ENCODE measurements around the gene DOCK8.

DOCK8 gene

GRCh38 chr9:419571-420171 is 205.0 kb downstream of the DOCK8 start:
- no peak for DNase-seq (ENCODE audit: low read depth)
- no peak overlapping the region for H3K4me3 ChIP-seq (ENCODE audit: control insufficient read depth, low read depth, low read length)
- no peak for TF ChIP-seq CTCF (IDR thresholded peaks at IDR 0.05; ENCODE audit: control insufficient read depth, insufficient read depth, low read depth, low read length, missing control alignments)

GRCh38 chr9:421896-422295 is 207.2 kb downstream of the DOCK8 start:
- DNase-seq (ENCODE audit: low read depth), result no peak
- no peak for TF ChIP-seq CTCF (IDR thresholded peaks at IDR 0.05; ENCODE audit: control insufficient read depth, insufficient read depth, low read depth, low read length, missing control alignments)
- no peak overlapping the region for H3K4me3 ChIP-seq (ENCODE audit: control insufficient read depth, low read depth, low read length)

- TF ChIP-seq CTCF (IDR thresholded peaks at IDR 0.05; ENCODE audit: control insufficient read depth, insufficient read depth, low read depth, low read length, missing control alignments), result no peak
- H3K4me3 ChIP-seq (ENCODE audit: control insufficient read depth, low read depth, low read length), result no peak overlapping the region
- no peak for DNase-seq (ENCODE audit: low read depth)
Measured at GRCh38 chr9:426264-426663, 211.6 kb downstream of the DOCK8 start.

- DNase-seq (ENCODE audit: low read depth), result no peak
- TF ChIP-seq CTCF (IDR thresholded peaks at IDR 0.05; ENCODE audit: control insufficient read depth, insufficient read depth, low read depth, low read length, missing control alignments), result no peak
- H3K4me3 ChIP-seq (ENCODE audit: control insufficient read depth, low read depth, low read length), result no peak overlapping the region
Measured at GRCh38 chr9:426976-427375, 212.3 kb downstream of the DOCK8 start.

- H3K4me3 ChIP-seq (ENCODE audit: control insufficient read depth, low read depth, low read length), result no peak overlapping the region
- DNase-seq (ENCODE audit: low read depth), result no peak
- no peak for TF ChIP-seq CTCF (IDR thresholded peaks at IDR 0.05; ENCODE audit: control insufficient read depth, insufficient read depth, low read depth, low read length, missing control alignments)
Measured at GRCh38 chr9:431701-432100, 217.0 kb downstream of the DOCK8 start.

GRCh38 chr9:436482-436881 is 221.8 kb downstream of the DOCK8 start:
- H3K4me3 ChIP-seq (ENCODE audit: control insufficient read depth, low read depth, low read length), result no peak overlapping the region
- DNase-seq (ENCODE audit: low read depth), result no peak
- TF ChIP-seq CTCF (IDR thresholded peaks at IDR 0.05; ENCODE audit: control insufficient read depth, insufficient read depth, low read depth, low read length, missing control alignments), result no peak

- no peak for DNase-seq (ENCODE audit: low read depth)
- TF ChIP-seq CTCF (IDR thresholded peaks at IDR 0.05; ENCODE audit: control insufficient read depth, insufficient read depth, low read depth, low read length, missing control alignments), result no peak
- H3K4me3 ChIP-seq (ENCODE audit: control insufficient read depth, low read depth, low read length), result no peak overlapping the region
Measured at GRCh38 chr9:437066-437465, 222.4 kb downstream of the DOCK8 start.
